ENCODE results near the gene CXCL6. TPM values are rescaled to one million over a fixed set of nuclear protein-coding genes. Genes with fewer than 3 reads are reported as not detected.

The CXCL6 gene
- total RNA-seq, 3 donors from 2014 or later: 2.2 to 2.9 TPM; not detected in 1

DNA sequence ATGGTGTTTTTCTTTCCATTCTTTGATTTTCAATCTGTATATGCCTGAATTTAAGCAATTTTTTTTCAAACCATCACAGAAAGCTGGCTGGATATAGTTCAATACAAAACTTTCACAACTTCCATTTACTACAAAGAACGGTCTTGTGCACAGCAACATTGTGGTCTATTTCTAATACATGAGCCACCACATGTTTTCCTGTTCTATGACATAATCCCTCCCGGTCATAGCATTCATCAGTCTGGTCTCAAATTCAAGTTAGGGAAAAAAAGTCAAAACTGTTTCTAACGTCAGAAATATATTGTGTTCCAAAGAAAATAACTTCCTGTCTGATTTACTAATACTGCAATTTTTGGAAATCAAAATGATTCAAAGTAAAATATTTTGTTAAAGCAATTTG, 7.5 kb upstream of the CXCL6 start:
- TF ChIP-seq POLR2A (IDR thresholded peaks at IDR 0.05): no peak
- no peak for TF ChIP-seq POLR2AphosphoS5 (IDR thresholded peaks at IDR 0.05)
- TF ChIP-seq, protein P1, sequence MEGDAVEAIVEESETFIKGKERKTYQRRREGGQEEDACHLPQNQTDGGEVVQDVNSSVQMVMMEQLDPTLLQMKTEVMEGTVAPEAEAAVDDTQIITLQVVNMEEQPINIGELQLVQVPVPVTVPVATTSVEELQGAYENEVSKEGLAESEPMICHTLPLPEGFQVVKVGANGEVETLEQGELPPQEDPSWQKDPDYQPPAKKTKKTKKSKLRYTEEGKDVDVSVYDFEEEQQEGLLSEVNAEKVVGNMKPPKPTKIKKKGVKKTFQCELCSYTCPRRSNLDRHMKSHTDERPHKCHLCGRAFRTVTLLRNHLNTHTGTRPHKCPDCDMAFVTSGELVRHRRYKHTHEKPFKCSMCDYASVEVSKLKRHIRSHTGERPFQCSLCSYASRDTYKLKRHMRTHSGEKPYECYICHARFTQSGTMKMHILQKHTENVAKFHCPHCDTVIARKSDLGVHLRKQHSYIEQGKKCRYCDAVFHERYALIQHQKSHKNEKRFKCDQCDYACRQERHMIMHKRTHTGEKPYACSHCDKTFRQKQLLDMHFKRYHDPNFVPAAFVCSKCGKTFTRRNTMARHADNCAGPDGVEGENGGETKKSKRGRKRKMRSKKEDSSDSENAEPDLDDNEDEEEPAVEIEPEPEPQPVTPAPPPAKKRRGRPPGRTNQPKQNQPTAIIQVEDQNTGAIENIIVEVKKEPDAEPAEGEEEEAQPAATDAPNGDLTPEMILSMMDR (IDR thresholded peaks at IDR 0.05): no peak
- intact Hi-C loops (cut with DNase I; ENCODE audit: low total_unique reads): no loop called here
- H3K9me3 ChIP-seq: peaks cover 4 to 8% of the 10 kb centered on the region in 2 donors
- no peak overlapping the region for H3K4me3 ChIP-seq
- H3K27ac ChIP-seq: no peak overlapping the region
- H3K4me1 ChIP-seq: no peaks in the 10 kb centered on the region
- H3K36me3 ChIP-seq: no peaks in the 10 kb centered on the region
- no peak for DNase-seq (ENCODE audit: low spot score in 2 of 2)
- no peaks in the 10 kb centered on the region for H3K27me3 ChIP-seq

DNA sequence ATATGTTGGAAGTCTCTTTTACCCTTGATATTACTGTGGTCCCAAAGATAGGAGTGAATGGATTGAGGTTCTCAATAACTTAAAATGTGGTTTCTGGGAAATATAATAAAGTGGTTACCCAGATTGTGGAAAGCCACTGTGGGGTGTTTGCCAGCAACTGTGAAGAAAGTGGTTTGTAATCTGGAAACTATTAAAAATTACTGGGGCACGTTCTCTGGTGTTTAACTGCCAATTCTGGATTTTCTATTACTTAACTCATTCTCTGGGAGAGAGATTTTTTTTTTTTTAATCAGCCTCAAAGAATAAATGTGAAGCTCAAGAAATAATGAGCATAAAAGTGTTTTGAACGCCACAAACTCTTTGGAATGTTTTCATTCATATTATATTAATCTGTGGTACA, 4.9 kb upstream of the CXCL6 start:
- intact Hi-C loops (cut with DNase I; ENCODE audit: low total_unique reads): no loop called here
- DNase-seq (ENCODE audit: low spot score in 2 of 2): no peak
- Histone ChIP-seq H3K36me3 (no peaks in the 10 kb centered on the region), H3K27me3 (no peaks in the 10 kb centered on the region), H3K4me3 (no peak overlapping the region), H3K27ac (no peak overlapping the region), H3K4me1 (no peaks in the 10 kb centered on the region), H3K9me3 (peaks cover 4 to 8% of the 10 kb centered on the region in 2 donors)
- TF ChIP-seq, protein P1 (IDR thresholded peaks at IDR 0.05): no peak
- no peak for TF ChIP-seq POLR2A (IDR thresholded peaks at IDR 0.05)
- no peak for TF ChIP-seq POLR2AphosphoS5 (IDR thresholded peaks at IDR 0.05)

- intact Hi-C loops (cut with DNase I; ENCODE audit: low total_unique reads): no loop called here
- no peak for TF ChIP-seq POLR2AphosphoS5 (IDR thresholded peaks at IDR 0.05)
- no peak for TF ChIP-seq POLR2A (IDR thresholded peaks at IDR 0.05)
- TF ChIP-seq, protein P1 (IDR thresholded peaks at IDR 0.05): no peak
- Histone ChIP-seq H3K36me3 (no peaks in the 10 kb centered on the region), H3K4me1 (no peaks in the 10 kb centered on the region), H3K27ac (no peak overlapping the region), H3K27me3 (no peaks in the 10 kb centered on the region), H3K9me3 (peaks cover 0 to 1% of the 10 kb centered on the region in 2 donors), H3K4me3 (no peak overlapping the region)
- DNase-seq (ENCODE audit: low spot score in 2 of 2): no peak
These were observed 3.7 kb upstream of the CXCL6 start for GRCh38 chr4:73832651-73833237.

- intact Hi-C loops (cut with DNase I; ENCODE audit: low total_unique reads): no loop called here
- no peak overlapping the region for H3K4me3 ChIP-seq
- TF ChIP-seq POLR2AphosphoS5 (IDR thresholded peaks at IDR 0.05): no peak
- TF ChIP-seq POLR2A (IDR thresholded peaks at IDR 0.05): no peak
- TF ChIP-seq, protein P1 (IDR thresholded peaks at IDR 0.05): no peak
- H3K27me3 ChIP-seq: no peaks in the 10 kb centered on the region
- DNase-seq (ENCODE audit: low spot score in 2 of 2): no peak
- H3K27ac ChIP-seq: no peak overlapping the region
- H3K4me1 ChIP-seq: no peaks in the 10 kb centered on the region
- H3K9me3 ChIP-seq: no peaks in the 10 kb centered on the region
- no peaks in the 10 kb centered on the region for H3K36me3 ChIP-seq
These were observed 2.6 kb downstream of the CXCL6 start for GRCh38 chr4:73839071-73839470.

DNA sequence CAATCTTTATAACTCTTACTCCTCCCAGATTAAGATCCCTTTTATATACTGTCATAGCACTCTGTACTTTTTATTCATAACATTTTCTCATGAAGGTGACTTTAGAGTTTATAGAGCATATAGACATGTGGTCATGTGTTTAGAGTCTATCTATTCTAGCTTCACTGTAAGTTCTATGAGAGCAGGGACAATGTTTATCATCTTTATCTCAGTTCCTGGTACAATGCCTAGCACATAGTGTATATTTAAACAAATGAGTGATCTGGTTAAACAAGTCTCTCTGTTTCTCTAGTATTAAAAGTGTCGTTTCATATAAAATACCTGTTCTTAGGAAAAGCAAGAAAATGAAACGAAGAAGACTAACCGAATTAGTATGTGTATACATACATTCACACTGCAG, 3.2 kb downstream of the CXCL6 start:
- Histone ChIP-seq H3K9me3 (no peaks in the 10 kb centered on the region), H3K27ac (no peak overlapping the region), H3K4me1 (no peaks in the 10 kb centered on the region), H3K4me3 (no peak overlapping the region), H3K36me3 (no peaks in the 10 kb centered on the region), H3K27me3 (no peaks in the 10 kb centered on the region)
- TF ChIP-seq, protein P1 (IDR thresholded peaks at IDR 0.05): no peak
- TF ChIP-seq POLR2AphosphoS5 (IDR thresholded peaks at IDR 0.05) (no peak), POLR2A (IDR thresholded peaks at IDR 0.05) (no peak)
- DNase-seq (ENCODE audit: low spot score in 2 of 2): no peak
- intact Hi-C loops (cut with DNase I; ENCODE audit: low total_unique reads): no loop called here

Measured in breast epithelium (tissue), 4 donors.